Measurements from ENCODE around the gene GFER. TPM values are rescaled to one million over a fixed set of nuclear protein-coding genes. Genes with fewer than 3 reads are reported as not detected.

GFER gene
- total and polyA plus RNA-seq, 9 of the 15 experiments (the other 6 are each of a cell fraction or from before 2014, with no cell fraction given) = 4.3 to 53.7 (median 19.8) TPM

DNA sequence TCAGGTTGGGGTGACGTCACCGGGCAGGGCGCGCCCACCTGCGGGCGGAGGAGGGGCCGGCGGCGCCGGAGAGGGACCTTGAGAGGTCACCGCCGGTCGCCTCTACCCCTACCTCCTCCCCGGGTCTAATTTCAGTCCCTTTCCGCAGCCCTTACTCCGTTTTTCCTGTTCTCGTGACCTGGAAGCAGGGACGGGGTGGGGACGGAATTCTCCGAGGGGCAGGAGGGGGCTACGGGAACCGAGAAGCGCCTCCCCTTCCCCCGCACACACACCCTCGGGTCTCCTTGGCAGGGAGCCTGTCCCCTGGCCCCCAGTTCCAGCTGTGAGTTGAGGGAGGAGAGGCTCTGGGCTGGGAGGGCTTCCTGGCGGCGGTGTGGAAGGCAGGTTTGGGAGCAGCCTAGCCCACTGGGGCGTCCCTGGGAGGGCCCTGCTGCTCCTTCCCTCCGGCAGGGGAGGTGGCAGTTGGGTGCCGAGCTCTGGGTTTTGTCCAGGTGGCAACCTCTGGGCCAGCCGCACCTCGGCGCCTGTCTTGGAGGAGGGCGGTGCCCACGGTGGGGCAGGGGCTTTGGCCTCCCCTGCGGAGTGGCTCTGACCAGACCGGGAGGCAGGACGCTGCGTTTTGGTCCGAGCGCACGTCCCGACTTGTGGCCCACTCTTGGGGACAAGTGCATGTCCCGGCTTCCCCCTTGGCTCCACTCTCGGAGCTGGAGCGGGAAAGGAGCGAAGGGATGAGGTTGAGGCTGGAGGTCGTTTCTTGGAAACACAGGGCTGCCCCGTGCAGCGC lies 6.5 kb downstream of the GFER start:
- WGBS (ENCODE audit: insufficient coverage, low coverage, missing lambda C conversion rate) = 53% methylated on average over 32 of the region's 50 CpGs
- peak; percentile 33 for ATAC-seq
- no TSS peak for BruUV-seq (replicated peaks)
- TF ChIP-seq KLF13 (tag; IDR thresholded peaks at IDR 0.05; ENCODE audit: borderline replicate concordance, low read depth) (no peak), HNRNPH1 (optimal IDR thresholded peaks at IDR 0.05; ENCODE audit: low read depth, low read length) (no peak), ZBTB1 (CRISPR knock-in tag; IDR thresholded peaks at IDR 0.05; ENCODE audit: borderline replicate concordance, low read depth) (0 out of 2 replicates have a peak, but pooled peaks have one; percentile 49), NFRKB (IDR thresholded peaks at IDR 0.05; ENCODE audit: low read depth) (no peak), ATF1 (CRISPR knock-in tag; IDR thresholded peaks at IDR 0.05) (peak; percentile 39; the same call in 1 of the 2 replicates), ATF1 (tag; IDR thresholded peaks at IDR 0.05) (peak; percentile 36), GABPB1 (CRISPR knock-in tag; IDR thresholded peaks at IDR 0.05) (peak; percentile 60), BCOR (IDR thresholded peaks at IDR 0.05) (peak; percentile 27; the same call in 1 of the 2 replicates), HMGN3 (IDR thresholded peaks at IDR 0.05; ENCODE audit: borderline replicate concordance, extremely low read depth, insufficient read length, low read depth, low read length) (peak; percentile 14)
- TF ChIP-seq, protein P1, sequence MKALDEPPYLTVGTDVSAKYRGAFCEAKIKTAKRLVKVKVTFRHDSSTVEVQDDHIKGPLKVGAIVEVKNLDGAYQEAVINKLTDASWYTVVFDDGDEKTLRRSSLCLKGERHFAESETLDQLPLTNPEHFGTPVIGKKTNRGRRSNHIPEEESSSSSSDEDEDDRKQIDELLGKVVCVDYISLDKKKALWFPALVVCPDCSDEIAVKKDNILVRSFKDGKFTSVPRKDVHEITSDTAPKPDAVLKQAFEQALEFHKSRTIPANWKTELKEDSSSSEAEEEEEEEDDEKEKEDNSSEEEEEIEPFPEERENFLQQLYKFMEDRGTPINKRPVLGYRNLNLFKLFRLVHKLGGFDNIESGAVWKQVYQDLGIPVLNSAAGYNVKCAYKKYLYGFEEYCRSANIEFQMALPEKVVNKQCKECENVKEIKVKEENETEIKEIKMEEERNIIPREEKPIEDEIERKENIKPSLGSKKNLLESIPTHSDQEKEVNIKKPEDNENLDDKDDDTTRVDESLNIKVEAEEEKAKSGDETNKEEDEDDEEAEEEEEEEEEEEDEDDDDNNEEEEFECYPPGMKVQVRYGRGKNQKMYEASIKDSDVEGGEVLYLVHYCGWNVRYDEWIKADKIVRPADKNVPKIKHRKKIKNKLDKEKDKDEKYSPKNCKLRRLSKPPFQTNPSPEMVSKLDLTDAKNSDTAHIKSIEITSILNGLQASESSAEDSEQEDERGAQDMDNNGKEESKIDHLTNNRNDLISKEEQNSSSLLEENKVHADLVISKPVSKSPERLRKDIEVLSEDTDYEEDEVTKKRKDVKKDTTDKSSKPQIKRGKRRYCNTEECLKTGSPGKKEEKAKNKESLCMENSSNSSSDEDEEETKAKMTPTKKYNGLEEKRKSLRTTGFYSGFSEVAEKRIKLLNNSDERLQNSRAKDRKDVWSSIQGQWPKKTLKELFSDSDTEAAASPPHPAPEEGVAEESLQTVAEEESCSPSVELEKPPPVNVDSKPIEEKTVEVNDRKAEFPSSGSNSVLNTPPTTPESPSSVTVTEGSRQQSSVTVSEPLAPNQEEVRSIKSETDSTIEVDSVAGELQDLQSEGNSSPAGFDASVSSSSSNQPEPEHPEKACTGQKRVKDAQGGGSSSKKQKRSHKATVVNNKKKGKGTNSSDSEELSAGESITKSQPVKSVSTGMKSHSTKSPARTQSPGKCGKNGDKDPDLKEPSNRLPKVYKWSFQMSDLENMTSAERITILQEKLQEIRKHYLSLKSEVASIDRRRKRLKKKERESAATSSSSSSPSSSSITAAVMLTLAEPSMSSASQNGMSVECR (CRISPR knock-in tag; IDR thresholded peaks at IDR 0.05) = 0 out of 2 replicates have a peak, but pooled peaks have one; percentile 51
- TF ChIP-seq, protein P2, sequence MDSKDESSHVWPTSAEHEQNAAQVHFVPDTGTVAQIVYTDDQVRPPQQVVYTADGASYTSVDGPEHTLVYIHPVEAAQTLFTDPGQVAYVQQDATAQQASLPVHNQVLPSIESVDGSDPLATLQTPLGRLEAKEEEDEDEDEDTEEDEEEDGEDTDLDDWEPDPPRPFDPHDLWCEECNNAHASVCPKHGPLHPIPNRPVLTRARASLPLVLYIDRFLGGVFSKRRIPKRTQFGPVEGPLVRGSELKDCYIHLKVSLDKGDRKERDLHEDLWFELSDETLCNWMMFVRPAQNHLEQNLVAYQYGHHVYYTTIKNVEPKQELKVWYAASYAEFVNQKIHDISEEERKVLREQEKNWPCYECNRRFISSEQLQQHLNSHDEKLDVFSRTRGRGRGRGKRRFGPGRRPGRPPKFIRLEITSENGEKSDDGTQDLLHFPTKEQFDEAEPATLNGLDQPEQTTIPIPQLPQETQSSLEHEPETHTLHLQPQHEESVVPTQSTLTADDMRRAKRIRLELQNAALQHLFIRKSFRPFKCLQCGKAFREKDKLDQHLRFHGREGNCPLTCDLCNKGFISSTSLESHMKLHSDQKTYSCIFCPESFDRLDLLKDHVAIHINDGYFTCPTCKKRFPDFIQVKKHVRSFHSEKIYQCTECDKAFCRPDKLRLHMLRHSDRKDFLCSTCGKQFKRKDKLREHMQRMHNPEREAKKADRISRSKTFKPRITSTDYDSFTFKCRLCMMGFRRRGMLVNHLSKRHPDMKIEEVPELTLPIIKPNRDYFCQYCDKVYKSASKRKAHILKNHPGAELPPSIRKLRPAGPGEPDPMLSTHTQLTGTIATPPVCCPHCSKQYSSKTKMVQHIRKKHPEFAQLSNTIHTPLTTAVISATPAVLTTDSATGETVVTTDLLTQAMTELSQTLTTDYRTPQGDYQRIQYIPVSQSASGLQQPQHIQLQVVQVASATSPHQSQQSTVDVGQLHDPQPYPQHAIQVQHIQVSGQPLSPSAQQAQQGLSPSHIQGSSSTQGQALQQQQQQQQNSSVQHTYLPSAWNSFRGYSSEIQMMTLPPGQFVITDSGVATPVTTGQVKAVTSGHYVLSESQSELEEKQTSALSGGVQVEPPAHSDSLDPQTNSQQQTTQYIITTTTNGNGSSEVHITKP (IDR thresholded peaks at IDR 0.05; ENCODE audit: partially characterized antibody) = peak; percentile 88
- TF ChIP-seq, protein P3, sequence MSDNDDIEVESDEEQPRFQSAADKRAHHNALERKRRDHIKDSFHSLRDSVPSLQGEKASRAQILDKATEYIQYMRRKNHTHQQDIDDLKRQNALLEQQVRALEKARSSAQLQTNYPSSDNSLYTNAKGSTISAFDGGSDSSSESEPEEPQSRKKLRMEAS (CRISPR knock-in tag; IDR thresholded peaks at IDR 0.05) = peak; percentile 26; the same call in 1 of the 2 replicates

More for the DNA sequence above, 6.5 kb downstream of the GFER start:
- Histone ChIP-seq H3K36me3 (ENCODE audit: control insufficient read depth, insufficient read depth, low read length) (peaks cover 26% of the 10 kb centered on the region; the same call in 1 of the 3 replicates), H3K27me3 (ENCODE audit: control insufficient read depth in 2 of 2, insufficient read depth in 2 of 2, low read length in 2 of 2) (no peaks in the 10 kb centered on the region), H3K9ac (ENCODE audit: insufficient read depth in 1 of 2, low read depth in 2 of 2, low read length in 2 of 2) (peak overlapping the region; percentile 63 to 87; a peak in 3 of 4 replicates), H3K4me1 (replicated peaks in 1 of 2; ENCODE audit: control insufficient read depth in 2 of 2, insufficient read depth in 2 of 2, low read length in 2 of 2) (peaks cover 29 to 68% of the 10 kb centered on the region in 2 experiments), H3K79me2 (ENCODE audit: control insufficient read depth, insufficient read depth, low read length) (peaks cover 30% of the 10 kb centered on the region), H3K4me3 (peak overlapping the region; percentile 38), H3K9me1 (ENCODE audit: control insufficient read depth, insufficient read depth, low read length) (no peaks in the 10 kb centered on the region), H4K20me1 (replicated peaks; ENCODE audit: control insufficient read depth, insufficient read depth, low read length) (no peaks in the 10 kb centered on the region; the same call in 1 of the 2 replicates), H3K9me3 (replicated peaks; ENCODE audit: control insufficient read depth, insufficient read depth, low read depth, low read length) (no peaks in the 10 kb centered on the region), H3K4me2 (ENCODE audit: insufficient read depth, low read length) (peak overlapping the region; percentile 72), H2AFZ (ENCODE audit: low read depth, low read length) (peak overlapping the region; percentile 83), H3K27ac (ENCODE audit: extremely low read depth, low read depth, low read length) (peak overlapping the region; percentile 76)
- in situ Hi-C loops (cut with MboI) = no loop called here
- intact Hi-C loops (cut with micrococcal nuclease) = no loop called here
- FAIRE-seq (no peak), DNase-seq (ENCODE audit: extremely low read depth in 1 of 4, low spot score in 3 of 4) (peak in 3 of 4 experiments; percentile 67 to 76 (median 70))
- CTCF ChIA-PET (ENCODE audit: low intra/inter-chr PET ratio) = no interaction called here
- POLR2A ChIA-PET = interaction anchor here (0.7 to 0.8 kb wide), 2 partner anchors 26 to 122 kb away, joined by 3 to 6 read pairs; partner anchors contain the start of gene RPS2
